ENCODE data around the gene RANBP10. TPM values are rescaled to one million over a fixed set of nuclear protein-coding genes. Genes with fewer than 3 reads are reported as not detected.

The RANBP10 gene
- total and polyA plus RNA-seq, 2 of the 8 experiments (the other 6 are each of a cell fraction or from before 2014, with no cell fraction given), result 14.2 to 16.8 TPM

DNA sequence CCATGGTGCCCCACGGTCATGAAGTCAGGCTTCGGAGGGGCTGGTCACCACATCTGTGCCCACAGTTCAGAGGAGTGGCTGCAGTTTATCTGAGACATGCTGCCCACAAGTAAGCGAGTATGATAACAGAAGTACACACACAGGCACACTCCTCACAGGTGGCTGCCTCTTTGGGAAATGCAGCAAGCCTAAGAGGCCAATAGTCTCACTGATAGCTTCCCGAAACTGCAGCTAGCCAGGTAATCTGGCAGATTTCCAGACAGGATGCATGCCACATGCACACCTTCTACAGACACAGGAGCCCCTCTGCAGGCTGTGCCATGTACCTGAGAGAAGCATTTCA is 74.6 kb downstream of the RANBP10 start:
- Histone ChIP-seq H3K4ac (replicated peaks; ENCODE audit: insufficient read length, low read depth, low read length) (no peak overlapping the region), H4K8ac (ENCODE audit: extremely low read depth, insufficient read depth, low read length) (no peak overlapping the region), H3K79me1 (ENCODE audit: low read depth, low read length) (no peaks in the 10 kb centered on the region), H3K27ac (ENCODE audit: low read depth, low read length) (no peak overlapping the region), H3K4me1 (replicated peaks in 1 of 4; ENCODE audit: control insufficient read depth in 3 of 4, insufficient read depth in 4 of 4, low read length in 3 of 4) (no peaks in the 10 kb centered on the region), H3K9ac (replicated peaks in 1 of 4; ENCODE audit: extremely low read depth in 1 of 4, low read depth in 3 of 4, low read length in 3 of 4) (no peak overlapping the region), H3K14ac (ENCODE audit: insufficient read length) (no peak overlapping the region), H3K9me3 (ENCODE audit: insufficient read depth in 2 of 2, low read depth in 1 of 2, low read length in 1 of 2) (no peaks in the 10 kb centered on the region), H3K79me2 (ENCODE audit: control insufficient read depth in 1 of 2, insufficient read depth in 2 of 2, low read length in 2 of 2) (no peaks in the 10 kb centered on the region), H4K20me1 (replicated peaks in 1 of 2; ENCODE audit: control insufficient read depth in 1 of 2, insufficient read depth in 2 of 2, low read length in 2 of 2) (peaks cover 2 to 4% of the 10 kb centered on the region in 2 experiments), H3K56ac (replicated peaks; ENCODE audit: insufficient read length, low read depth, low read length) (no peak overlapping the region), H2BK20ac (ENCODE audit: low read length) (no peak overlapping the region), H4K91ac (replicated peaks; ENCODE audit: insufficient read length, low read length) (no peak overlapping the region), H2BK5ac (ENCODE audit: low read depth, low read length) (no peak overlapping the region; the same call in 1 of the 2 replicates), H3K27me3 (replicated peaks in 1 of 4; ENCODE audit: control insufficient read depth in 3 of 4, extremely low read depth in 1 of 4, insufficient read depth in 3 of 4, low read length in 3 of 4) (no peaks in the 10 kb centered on the region), H2AFZ (ENCODE audit: low read length) (no peak overlapping the region), H2BK120ac (replicated peaks; ENCODE audit: low read depth, low read length) (no peak overlapping the region), H2BK15ac (ENCODE audit: low read length) (no peak overlapping the region), H3K23ac (ENCODE audit: insufficient read length) (no peak overlapping the region), H3K23me2 (ENCODE audit: low read depth, low read length) (no peaks in the 10 kb centered on the region), H3K4me2 (ENCODE audit: insufficient read depth in 1 of 2, low read depth in 2 of 2, low read length in 2 of 2) (no peak overlapping the region), H2AK5ac (ENCODE audit: low read depth, low read length) (no peak overlapping the region), H3K36me3 (ENCODE audit: control insufficient read depth in 2 of 4, insufficient read depth in 4 of 4, low read length in 3 of 4) (peaks cover 3 to 19% (median 9%) of the 10 kb centered on the region in 4 experiments; a peak in 5 of 8 replicates), H4K5ac (ENCODE audit: insufficient read length, low read depth, low read length) (no peak overlapping the region), H3K4me3 (ENCODE audit: extremely low read depth in 1 of 4, insufficient read depth in 2 of 4, low read depth in 3 of 4, low read length in 4 of 4) (no peak overlapping the region), H2BK12ac (ENCODE audit: low read depth, low read length) (no peak overlapping the region), H3K18ac (ENCODE audit: extremely low read depth, low read length) (no peak overlapping the region)
- POLR2A ChIA-PET (ENCODE audit: partially characterized antibody), result interaction anchor here (0.8 to 1.2 kb wide), 2 partner anchors 9 to 12 kb away, joined by 3 to 5 read pairs; no protein-coding TSS in a partner anchor
- FAIRE-seq (no peak), DNase-seq (ENCODE audit: low read depth in 1 of 2, low spot score in 2 of 2) (no peak)
- WGBS, 2 experiments (ENCODE audit: extremely low coverage in 1 of 2, insufficient coverage in 1 of 2, insufficient read length in 1 of 2, insufficient replicate concordance in 2 of 2, low coverage in 1 of 2, low lambda C conversion rate in 2 of 2, missing lambda C conversion rate in 1 of 2), result 95% methylated on average over 4 of the region's 4 CpGs; no CpG with 5 or more reads in 1 of the 2 experiments
- CTCF ChIA-PET (ENCODE audit: partially characterized antibody), result interaction anchor here (1.2 to 1.6 kb wide), 3 partner anchors 12 to 197 kb away, joined by 3 to 4 read pairs (median 3); no protein-coding TSS in a partner anchor
- TF ChIP-seq CHD1 (IDR thresholded peaks at IDR 0.05; ENCODE audit: low read depth, low read length), result no peak
